HG03571 (cell line): ENCODE measurements around the gene WNT7B.

Experiments used
- ATAC-seq: cut with Tn5 transposase; IDR thresholded peaks from one replicate; pipeline ENCODE4 v1.9.1; 2021; ENCODE audit not compliant: unreplicated experiment

The WNT7B gene

DNA sequence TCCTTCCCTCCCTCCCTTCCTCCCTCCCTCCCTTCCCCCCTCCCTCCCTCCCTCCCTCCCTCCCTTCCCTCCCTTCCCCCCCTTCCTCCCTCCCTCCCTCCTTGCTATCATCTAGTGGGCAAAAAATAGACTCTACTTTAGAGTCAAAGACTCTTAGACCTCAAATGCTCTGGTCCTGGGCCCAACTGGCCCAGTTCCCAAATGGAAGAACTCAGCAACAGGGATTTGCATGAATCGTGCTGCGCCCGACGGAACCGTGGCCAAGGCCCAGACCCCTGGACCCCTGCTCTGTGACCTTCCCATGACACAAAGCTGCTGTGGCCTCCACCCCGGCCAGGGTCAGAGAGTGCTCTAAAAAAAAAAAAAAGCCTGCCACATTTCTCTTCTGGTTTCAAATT lies 97.4 kb downstream of the WNT7B start:
- ATAC-seq, result no peak

DNA sequence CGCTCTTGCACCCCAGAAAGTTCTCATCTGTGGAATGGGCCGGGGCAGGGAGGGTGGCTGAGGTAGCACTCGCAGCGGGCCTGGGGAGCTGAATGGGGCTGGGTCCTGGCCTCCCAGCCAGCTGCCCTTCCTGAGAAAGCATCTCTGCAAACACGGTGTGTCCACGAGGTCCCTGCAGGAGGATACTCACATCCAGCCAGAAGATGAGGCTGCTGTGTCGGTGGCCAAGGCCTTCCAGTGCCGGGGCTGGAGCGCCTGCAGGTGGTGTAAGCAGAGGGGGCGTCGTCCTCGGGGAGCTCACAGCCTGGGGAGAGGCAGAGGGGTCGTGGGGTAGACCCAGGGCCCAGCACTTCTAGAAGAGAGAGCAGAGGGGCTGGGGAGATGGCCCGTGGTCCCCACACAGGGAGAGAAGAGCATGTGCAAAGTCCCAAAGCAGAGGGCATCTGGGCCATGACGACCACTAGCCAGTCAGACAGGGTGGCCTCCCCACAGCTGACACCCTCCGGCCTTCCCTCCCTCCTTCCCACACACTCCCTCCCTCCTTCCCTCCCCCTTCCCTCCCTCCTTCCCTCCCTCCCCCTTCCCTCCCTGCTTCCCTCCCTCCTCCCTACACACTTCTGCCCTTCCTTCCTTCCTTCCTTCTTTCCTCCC lies 97.9 kb downstream of the WNT7B start:
- ATAC-seq, result no peak

DNA sequence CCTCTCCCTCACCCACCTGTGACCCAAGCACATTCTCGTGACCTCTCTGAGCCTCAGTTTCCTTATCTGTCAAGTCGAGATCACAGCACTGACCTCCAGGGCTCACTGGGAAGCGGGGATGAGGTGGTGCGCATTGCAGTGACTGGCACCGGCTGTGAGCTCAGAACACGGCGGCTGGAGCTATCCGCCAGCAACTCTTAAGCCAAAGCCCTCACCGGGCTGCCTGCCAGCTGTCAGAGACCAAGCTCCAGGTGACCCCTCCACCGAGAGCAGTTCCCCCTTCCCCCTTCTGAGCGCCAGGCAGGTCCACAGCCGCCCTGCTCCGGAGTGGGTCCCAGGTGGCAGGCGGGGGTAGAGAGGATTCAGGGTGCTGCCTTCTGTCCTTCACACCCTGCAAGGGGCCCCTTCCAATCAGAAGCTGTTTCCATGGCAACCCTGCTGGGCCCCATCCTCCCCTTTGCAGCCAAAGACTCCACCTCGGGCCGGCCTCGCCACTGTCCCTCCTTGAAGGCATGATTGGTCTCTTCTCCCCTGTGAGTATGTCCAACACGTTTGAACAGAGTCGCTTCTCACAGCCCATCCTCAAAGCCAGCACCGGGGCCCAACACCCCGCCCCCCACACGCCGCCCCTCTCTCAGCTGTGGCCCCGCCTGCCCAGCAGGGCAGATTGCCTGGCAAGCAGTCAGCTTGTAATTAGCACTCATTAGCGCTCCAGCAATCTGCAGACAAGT lies 98.7 kb downstream of the WNT7B start:
- no peak for ATAC-seq

DNA sequence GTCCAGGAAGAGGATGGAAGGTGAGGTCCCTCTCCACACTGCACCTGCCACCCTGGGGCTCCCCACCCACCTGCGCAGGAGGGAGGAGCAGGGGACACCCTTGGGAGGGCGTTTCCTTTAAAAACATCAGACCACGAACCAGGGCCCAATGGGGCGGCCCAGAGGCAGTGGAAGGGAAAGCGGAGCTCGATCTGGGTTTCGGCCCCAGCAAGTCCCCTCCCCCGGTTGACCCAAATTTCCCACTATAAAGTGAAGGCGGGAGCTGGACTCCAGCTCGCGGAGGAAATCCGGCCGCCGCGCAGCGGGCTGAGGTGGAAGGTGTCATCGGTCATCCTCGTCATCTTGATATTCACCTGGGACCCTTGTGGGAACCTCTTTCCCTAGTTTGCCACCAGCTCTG lies 99.3 kb downstream of the WNT7B start:
- no peak for ATAC-seq

DNA sequence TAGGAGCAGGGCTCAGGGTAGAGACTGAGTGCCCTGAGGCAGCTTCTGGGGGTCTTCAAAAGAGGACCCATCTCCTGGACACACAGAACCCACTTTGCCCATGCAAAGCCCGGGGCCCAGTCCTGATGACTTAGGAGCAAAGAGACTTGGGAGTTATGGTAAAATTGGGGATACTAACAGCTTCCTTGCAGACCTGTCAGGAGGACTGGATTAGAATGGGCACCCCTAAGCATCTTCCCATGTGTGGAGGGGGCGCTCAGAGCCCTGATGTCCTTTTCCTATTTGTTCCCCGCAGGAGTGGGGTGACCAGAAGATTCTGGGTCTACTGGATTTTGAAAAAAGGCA lies 100.0 kb downstream of the WNT7B start:
- no peak for ATAC-seq

DNA sequence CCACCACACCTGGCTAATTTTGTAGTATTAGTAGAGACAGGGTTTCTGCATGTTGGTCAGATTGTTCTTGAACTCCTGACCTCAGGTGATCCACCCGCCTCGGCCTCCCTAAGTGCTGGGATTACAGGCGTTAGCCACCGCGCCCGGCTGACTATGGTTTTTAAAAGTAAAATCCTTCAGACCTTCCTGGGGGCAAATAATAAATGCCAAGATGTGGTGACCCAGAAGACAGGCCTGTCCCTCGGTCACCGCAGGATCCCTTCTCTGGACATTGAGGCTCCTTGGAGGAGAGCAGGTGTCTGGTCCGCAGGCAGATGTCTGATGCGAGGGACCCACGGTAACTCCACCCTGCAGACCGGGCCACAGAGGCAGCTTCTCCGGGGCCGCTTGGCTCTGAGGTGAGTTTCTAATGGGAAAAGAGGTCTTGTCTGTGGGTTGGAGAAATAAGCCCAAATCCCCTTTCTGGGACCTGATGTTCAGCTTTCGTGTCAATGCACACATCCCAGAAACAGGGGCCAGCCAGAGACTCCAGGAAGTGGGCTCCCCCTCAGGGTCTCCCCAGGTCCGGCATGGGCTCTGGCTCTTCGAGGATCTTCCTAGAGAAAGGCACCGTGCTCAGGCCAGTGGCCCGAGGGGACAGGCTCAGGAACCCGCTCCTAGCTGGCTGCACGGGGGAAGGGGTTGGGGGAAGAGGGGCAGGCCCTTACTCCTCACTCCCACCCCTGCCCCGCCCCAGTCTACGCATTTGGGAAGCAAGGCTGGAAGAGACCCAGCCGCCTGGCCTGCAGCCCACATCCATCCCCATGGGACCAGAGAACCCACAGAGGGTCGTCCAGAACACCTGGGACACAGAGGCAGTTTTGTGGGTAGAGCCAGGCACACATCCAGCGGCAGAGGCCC lies 100.6 kb downstream of the WNT7B start:
- no peak for ATAC-seq

DNA sequence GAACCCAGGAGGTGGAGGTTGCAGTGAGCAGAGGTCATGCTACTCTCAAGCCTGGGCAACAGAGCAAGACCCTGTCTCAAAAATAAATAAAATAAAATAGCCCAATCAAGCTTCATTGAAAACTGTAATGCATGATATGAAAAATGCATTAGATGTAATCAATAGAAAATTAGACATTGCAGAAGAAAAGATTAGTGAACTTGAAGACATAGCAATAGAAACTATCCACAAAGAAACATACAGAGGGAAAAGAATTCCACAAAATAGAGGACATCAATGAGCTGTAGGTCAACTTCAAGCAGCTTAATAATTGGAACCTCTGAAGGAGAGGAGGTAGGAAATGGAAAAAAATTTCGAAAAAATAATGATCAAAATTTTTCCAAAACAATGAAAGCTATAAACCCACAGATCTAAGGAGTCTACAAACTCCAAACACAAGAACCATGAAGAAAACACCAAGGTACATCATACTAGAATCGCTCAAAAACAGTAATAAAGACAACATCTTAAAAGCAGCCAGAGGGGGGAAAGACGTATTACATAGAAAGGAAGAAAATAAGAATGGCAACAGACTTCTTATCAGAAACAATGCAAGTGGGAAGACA lies 104.2 kb downstream of the WNT7B start:
- no peak for ATAC-seq

DNA sequence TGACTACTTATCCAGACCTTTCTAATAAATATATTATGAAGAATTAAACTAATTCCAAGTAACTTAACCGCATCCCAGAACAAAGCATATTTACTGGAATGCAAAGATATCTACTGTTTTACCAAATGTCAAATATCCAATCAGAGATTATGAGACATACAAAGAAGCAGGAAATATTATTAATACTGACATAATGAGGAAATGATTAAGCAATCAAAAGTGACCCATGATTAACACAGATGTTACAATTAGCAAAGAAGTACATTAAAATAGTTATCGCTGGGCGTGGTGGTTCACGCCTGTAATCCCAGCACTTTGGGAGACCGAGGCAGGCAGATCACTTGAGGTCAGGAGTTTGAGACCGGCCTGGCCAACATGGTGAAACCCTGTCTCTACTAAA lies 105.2 kb downstream of the WNT7B start:
- ATAC-seq, result no peak
